HepG2 (cell line): Measurements from ENCODE around the gene PSMB2. TPM values are rescaled to one million over a fixed set of nuclear protein-coding genes. Genes with fewer than 3 reads are reported as not detected.
A peak's percentile ranks its signal among the peaks of the same experiment; 100 is the strongest.

Source experiments
- AFF4 ChIP-seq: sonication (generic); formaldehyde crosslinking; IDR thresholded peaks from 2 replicates; pipeline ENCODE4 v1.4.0; 2020; ENCODE audit warnings: missing genetic modification reagents
- ARID4A ChIP-seq: sonication (generic); formaldehyde crosslinking; IDR thresholded peaks from 2 replicates; pipeline ENCODE4 v1.5.0; 2020; ENCODE audit warnings: mild to moderate bottlenecking, missing genetic modification reagents, borderline replicate concordance
- FOXK2 ChIP-seq: fragments of 450-650 bp; IDR thresholded peaks from 2 replicates; pipeline ENCODE4 v1.6.1; 2016
- HDAC1 ChIP-seq: sonication (generic); formaldehyde crosslinking; IDR thresholded peaks from 2 replicates; pipeline ENCODE4 v1.5.1; 2020; ENCODE audit warnings: mild to moderate bottlenecking, missing genetic modification reagents
- MED1 ChIP-seq: sonication (generic); formaldehyde crosslinking; IDR thresholded peaks from 2 replicates; pipeline ENCODE4 v1.4.0; 2020; ENCODE audit warnings: missing genetic modification reagents
- MIER3 ChIP-seq: IDR thresholded peaks from 2 replicates; pipeline ENCODE4 v1.6.1; 2016; ENCODE audit warnings: missing compliant biosample characterization, borderline replicate concordance
- MXI1 ChIP-seq: IDR thresholded peaks from 3 replicates; pipeline ENCODE4 v1.6.1; 2012; ENCODE audit warnings: low read depth, low read length, inconsistent platforms, borderline replicate concordance
- NPAS2 ChIP-seq: sonication (generic); formaldehyde crosslinking; IDR thresholded peaks from 2 replicates; pipeline ENCODE4 v1.8.0; 2022; ENCODE audit warnings: mild to moderate bottlenecking, missing genetic modification reagents, borderline replicate concordance
- POGZ ChIP-seq: sonication (generic); formaldehyde crosslinking; IDR thresholded peaks from 2 replicates; pipeline ENCODE4 v1.4.0; 2020; ENCODE audit warnings: mild to moderate bottlenecking, missing genetic modification reagents
- SMAD9 ChIP-seq: sonication (generic); formaldehyde crosslinking; IDR thresholded peaks from 2 replicates; pipeline ENCODE4 v1.5.1; 2020; ENCODE audit warnings: mild to moderate bottlenecking, missing genetic modification reagents
- SPEN ChIP-seq: sonication (generic); formaldehyde crosslinking; IDR thresholded peaks from 2 replicates; pipeline ENCODE4 v1.5.1; 2020; ENCODE audit warnings: low read depth, mild to moderate bottlenecking, missing genetic modification reagents
- ZBTB20 ChIP-seq: sonication (generic); formaldehyde crosslinking; IDR thresholded peaks from 2 replicates; pipeline ENCODE4 v1.8.1; 2023; ENCODE audit warnings: missing genetic modification reagents, low read depth, mild to moderate bottlenecking, borderline replicate concordance
- ZNF207 ChIP-seq: fragments of 450-650 bp; IDR thresholded peaks from 2 replicates; pipeline ENCODE4 v1.6.1; 2016; ENCODE audit warnings: antibody characterized with exemption, borderline replicate concordance
- ZNF234 ChIP-seq: sonication (generic); formaldehyde crosslinking; conservative IDR thresholded peaks from 2 replicates; pipeline ENCODE4 v1.5.1; 2020; ENCODE audit warnings: mild to moderate bottlenecking, missing genetic modification reagents
- ZNF33A ChIP-seq: sonication (generic); formaldehyde crosslinking; IDR thresholded peaks from 2 replicates; pipeline ENCODE4 v1.5.1; 2020; ENCODE audit warnings: missing genetic modification reagents, mild to moderate bottlenecking, moderate library complexity, borderline replicate concordance
- ZNF512B ChIP-seq: sonication (generic); formaldehyde crosslinking; IDR thresholded peaks from 2 replicates; pipeline ENCODE4 v1.5.1; 2020; ENCODE audit warnings: missing genetic modification reagents, mild to moderate bottlenecking, borderline replicate concordance
- ZNF558 ChIP-seq: sonication (generic); formaldehyde crosslinking; IDR thresholded peaks from 2 replicates; pipeline ENCODE4 v1.9.0; 2022; ENCODE audit warnings: mild to moderate bottlenecking, missing genetic modification reagents, borderline replicate concordance
- ZNF660 ChIP-seq: sonication (generic); formaldehyde crosslinking; IDR thresholded peaks from 2 replicates; pipeline ENCODE4 v1.5.1; 2020; ENCODE audit warnings: mild to moderate bottlenecking, low read depth, missing genetic modification reagents, borderline replicate concordance
- polyA plus RNA-seq, 8 experiments: library from polyadenylated mRNA; depleted of rRNA in 3 of 8; stranded (reverse) in 7 of 8; unstranded in 1 of 8; fragments of >200 nt; fragmentation: Illumina TruSeq in 4 of 8; extraction: Trizol in 4 of 8; gene quantifications; 2 replicates each; pipeline versions ENCODE4 v1.2.1 to v1.2.3, GENCODE V29; 2011 to 2016; ENCODE audit warnings: low read depth in 4 of 8, missing spikeins in 1 of 8, mixed read lengths in 1 of 8; ENCODE audit not compliant: insufficient read depth in 1 of 8
- total RNA-seq, 5 experiments: library from RNA; depleted of rRNA; stranded (reverse); fragments of >200 nt; fragmentation: Illumina TruSeq; extraction: Trizol; gene quantifications; 2 replicates each; pipeline ENCODE4 v1.2.3, GENCODE V29; 2016; ENCODE audit warnings: low read depth in 1 of 5

PSMB2 gene
- total and polyA plus RNA-seq, 2 of the 13 experiments (the other 11 are each of a cell fraction or from before 2014, with no cell fraction given): 60.6 to 62.2 TPM

GRCh38 chr1:35555601-35556477 is 85.5 kb downstream of the PSMB2 start (continued):
- TF ChIP-seq POGZ (CRISPR knock-in tag) (0 out of 2 replicates have a peak, but pooled peaks have one; percentile 12), ZNF660 (CRISPR knock-in tag) (no peak), MXI1 (peak; percentile 37; the same call in 1 of the 3 replicates), MED1 (CRISPR knock-in tag) (peak; percentile 52; the same call in 1 of the 2 replicates), ZNF558 (no peak), AFF4 (CRISPR knock-in tag) (no peak), ZNF234 (CRISPR knock-in tag) (no peak), SMAD9 (CRISPR knock-in tag) (no peak), ZNF207 (no peak), NPAS2 (CRISPR knock-in tag) (no peak), ZBTB20 (CRISPR knock-in tag) (no peak), MIER3 (peak; percentile 38; the same call in 1 of the 2 replicates), ARID4A (CRISPR knock-in tag) (no peak), SPEN (CRISPR knock-in tag) (no peak), ZNF33A (CRISPR knock-in tag) (no peak; the same call in 1 of the 2 replicates), FOXK2 (no peak), ZNF512B (CRISPR knock-in tag) (no peak), HDAC1 (peak; percentile 78)
